Stimulated activated naive CD8-positive, alpha-beta T cell treated with anti-CD3 and anti-CD28 coated beads, Interleukin-15, Interleukin-2, amounts not matched to agents 100 U/mL and 50 U/mL, for 24 hours (primary cell): ENCODE results near the gene REL.

Experiments
- ATAC-seq: fragments of 150-1000 bp; cut with Tn5 transposase; one replicate; pipeline ENCODE4 v1.10.0; 2021
- DNase-seq: peaks from one replicate; pipeline ENCODE4 v3.0.0; 2021

REL gene

GRCh38 chr2:60964651-60965498, 83.5 kb downstream of the REL start:
- ATAC-seq (no peak), DNase-seq (no peak)

GRCh38 chr2:60965499-60965785, 84.1 kb downstream of the REL start:
- DNase-seq (no peak), ATAC-seq (no peak)

GRCh38 chr2:60966507-60967405, 85.4 kb downstream of the REL start:
- no peak for ATAC-seq

GRCh38 chr2:60972889-60973656, 91.7 kb downstream of the REL start:
- DNase-seq, result no peak
- ATAC-seq, result no peak

More at GRCh38 chr2:60966507-60967405, 85.4 kb downstream of the REL start:
- no peak for DNase-seq

- DNase-seq, result no peak
- no peak for ATAC-seq
These were observed 92.3 kb downstream of the REL start for GRCh38 chr2:60973705-60974104.

- DNase-seq (no peak), ATAC-seq (no peak)
These were observed 93.3 kb downstream of the REL start for GRCh38 chr2:60974652-60975051.
